CD4-positive, alpha-beta memory T cell (primary cell): ENCODE data around the gene UBE2U. TPM values are rescaled to one million over a fixed set of nuclear protein-coding genes. Genes with fewer than 3 reads are reported as not detected.
A peak's percentile ranks its signal among the peaks of the same experiment; 100 is the strongest.

Experiments
- CTCF ChIA-PET: fragments of 350-600 bp; sonication (Branson Sonifier 250); formaldehyde crosslinking; loops from one replicate; lab custom pipeline; 2021; ENCODE audit warnings: inconsistent platforms; ENCODE audit not compliant: partially characterized antibody; lab: Charles Lee
- POLR2A ChIA-PET: fragments of 350-600 bp; sonication (Branson Sonifier 250); formaldehyde crosslinking; loops from one replicate; lab custom pipeline; 2021; ENCODE audit not compliant: partially characterized antibody; lab: Charles Lee
- DNase-seq, 5 donors: peaks; one replicate each; pipeline versions ENCODE4 v3.0.0 to v3.0.0-alpha.2; 2020 to 2022; ENCODE audit warnings: mixed read lengths in 1 of 5
- H3K27ac ChIP-seq: one replicate; pipeline ENCODE4 v1.7.0; 2013; ENCODE audit warnings: low read depth, low read length
- H3K27me3 ChIP-seq: 2 replicates; pipeline ENCODE4 v1.7.0; 2013; ENCODE audit warnings: mild to moderate bottlenecking, low read length, moderate library complexity; ENCODE audit not compliant: insufficient read depth
- H3K36me3 ChIP-seq: 2 replicates; pipeline ENCODE4 v1.7.0; 2013; ENCODE audit warnings: mild to moderate bottlenecking, low read length, moderate library complexity; ENCODE audit not compliant: insufficient read depth
- H3K4me1 ChIP-seq: 2 replicates; pipeline ENCODE4 v1.7.0; 2013; ENCODE audit warnings: mild to moderate bottlenecking, low read length, moderate library complexity; ENCODE audit not compliant: insufficient read depth
- H3K4me3 ChIP-seq, 2 donors: one replicate each; pipeline ENCODE4 v1.7.0; 2013; ENCODE audit warnings: low read length in 2 of 2, mild to moderate bottlenecking in 1 of 2
- H3K9me3 ChIP-seq, 2 donors: one replicate each; pipeline ENCODE4 v1.7.0; 2013; ENCODE audit warnings: low read length in 2 of 2, control low read depth in 1 of 2; ENCODE audit not compliant: control insufficient read depth in 1 of 2
- H3K27ac Mint-ChIP-seq, 7 donors: one replicate each; pipeline ENCODE4 v1.8.0; 2020 to 2021; ENCODE audit warnings: mixed read lengths in 7 of 7, mild to moderate bottlenecking in 6 of 7, inconsistent platforms in 3 of 7, moderate library complexity in 3 of 7
- H3K27me3 Mint-ChIP-seq, 2 donors: one replicate each; pipeline ENCODE4 v1.8.0; 2020 to 2021; ENCODE audit warnings: mixed read lengths in 2 of 2
- H3K36me3 Mint-ChIP-seq, 2 donors: one replicate each; pipeline ENCODE4 v1.8.0; 2020 to 2021; ENCODE audit warnings: mixed read lengths in 2 of 2, inconsistent platforms in 1 of 2, mild to moderate bottlenecking in 1 of 2
- H3K4me1 Mint-ChIP-seq, 4 donors: one replicate each; pipeline ENCODE4 v1.8.0; 2020 to 2021; ENCODE audit warnings: mixed read lengths in 4 of 4, mild to moderate bottlenecking in 1 of 4
- H3K4me3 Mint-ChIP-seq, 8 donors: one replicate each; pipeline ENCODE4 v1.8.0; 2020 to 2021; ENCODE audit warnings: mixed read lengths in 8 of 8, mild to moderate bottlenecking in 7 of 8, moderate library complexity in 6 of 8, inconsistent platforms in 3 of 8
- H3K9me3 Mint-ChIP-seq, 8 donors: one replicate each; pipeline ENCODE4 v1.8.0; 2020 to 2021; ENCODE audit warnings: mixed read lengths in 8 of 8, mild to moderate bottlenecking in 5 of 8, inconsistent platforms in 3 of 8, moderate library complexity in 1 of 8
- intact Hi-C: fragments of 100-400 bp; cut with micrococcal nuclease; formaldehyde crosslinking; loops from one replicate; pipeline ENCODE4 v1.15.1; 2023
- polyA plus RNA-seq, 2 donors: library from polyadenylated mRNA; unstranded; fragments of 300-500 nt; fragmentation: Illumina TruSeq; gene quantifications; one replicate each; pipeline ENCODE4 v1.2.3, GENCODE V29; 2021
- total RNA-seq, 2 experiments: library from RNA; stranded (reverse); gene quantifications; one replicate each; pipeline ENCODE4 v1.2.3, GENCODE V29; 2021

UBE2U gene
- total and polyA plus RNA-seq, 4 experiments from 2014 or later = not detected

DNA sequence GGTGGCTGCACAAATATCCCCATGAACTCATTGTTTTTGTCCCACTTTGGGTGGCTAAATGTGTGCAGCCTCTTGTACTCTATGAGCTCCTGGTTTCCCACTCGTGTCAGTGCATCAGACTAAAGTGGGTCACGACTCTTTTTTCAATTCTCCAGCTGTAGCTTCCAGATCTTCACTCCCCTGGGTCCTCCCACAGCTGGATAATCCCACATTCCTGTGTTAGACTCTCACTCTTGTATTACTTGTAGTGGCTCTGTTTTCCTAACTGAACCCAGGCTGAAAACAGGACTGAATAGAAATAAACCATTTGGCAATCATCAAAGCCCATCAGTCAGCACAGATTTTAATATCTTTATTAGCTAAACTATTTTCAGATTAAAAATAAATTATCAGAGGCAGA is 60.4 kb downstream of the UBE2U start:
- no peak overlapping the region for H3K4me3 Mint-ChIP-seq
- H3K27ac Mint-ChIP-seq = no peak overlapping the region
- H3K36me3 Mint-ChIP-seq = no peaks in the 10 kb centered on the region
- ChIA-PET POLR2A (no interaction called here), CTCF (interaction anchor here (2.2 kb wide), 1 partner anchor 411 kb away, joined by 5 read pairs; no protein-coding TSS in a partner anchor)
- Histone ChIP-seq H3K27me3 (peaks cover 6% of the 10 kb centered on the region), H3K36me3 (no peaks in the 10 kb centered on the region), H3K4me1 (no peaks in the 10 kb centered on the region), H3K27ac (no peak overlapping the region), H3K4me3 (no peak overlapping the region), H3K9me3 (no peaks in the 10 kb centered on the region)
- intact Hi-C loops = loop anchor here (10.0 kb wide), 1 partner anchor 321 kb away; no protein-coding TSS in a partner anchor
- H3K9me3 Mint-ChIP-seq = no peaks in the 10 kb centered on the region
- H3K4me1 Mint-ChIP-seq = no peaks in the 10 kb centered on the region
- H3K27me3 Mint-ChIP-seq = peaks cover 19 to 25% of the 10 kb centered on the region in 2 donors
- no peak for DNase-seq

DNA sequence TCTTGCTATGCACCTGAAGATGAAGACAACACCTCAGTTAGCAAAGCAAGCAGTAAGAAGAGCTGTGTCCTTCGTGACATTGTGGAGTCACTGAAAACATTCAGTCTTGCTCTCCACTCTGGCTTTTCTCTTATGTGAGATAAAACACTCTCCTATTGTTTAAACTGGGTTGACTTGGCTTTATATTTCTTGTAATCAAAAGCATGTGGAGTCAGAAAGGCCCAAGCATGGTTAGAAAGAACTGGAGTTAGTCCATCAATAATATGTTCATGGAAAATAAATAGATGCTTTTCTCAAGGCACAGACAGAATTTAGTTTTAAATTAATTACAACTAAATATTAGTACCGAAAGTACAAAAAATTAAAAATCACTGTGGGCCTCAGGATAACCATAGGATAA is 61.7 kb downstream of the UBE2U start:
- Mint-ChIP-seq H3K27ac (no peak overlapping the region), H3K9me3 (no peaks in the 10 kb centered on the region), H3K4me3 (no peak overlapping the region), H3K4me1 (no peaks in the 10 kb centered on the region), H3K36me3 (no peaks in the 10 kb centered on the region), H3K27me3 (peaks cover 19 to 24% of the 10 kb centered on the region in 2 donors)
- intact Hi-C loops = loop anchor here (10.0 kb wide), 1 partner anchor 320 kb away; no protein-coding TSS in a partner anchor
- Histone ChIP-seq H3K4me3 (no peak overlapping the region), H3K27me3 (peaks cover 6% of the 10 kb centered on the region), H3K27ac (no peak overlapping the region), H3K4me1 (no peaks in the 10 kb centered on the region), H3K36me3 (no peaks in the 10 kb centered on the region), H3K9me3 (no peaks in the 10 kb centered on the region)
- ChIA-PET CTCF (interaction anchor here (2.2 kb wide), 1 partner anchor 410 kb away, joined by 5 read pairs; no protein-coding TSS in a partner anchor), POLR2A (no interaction called here)
- no peak for DNase-seq

DNA sequence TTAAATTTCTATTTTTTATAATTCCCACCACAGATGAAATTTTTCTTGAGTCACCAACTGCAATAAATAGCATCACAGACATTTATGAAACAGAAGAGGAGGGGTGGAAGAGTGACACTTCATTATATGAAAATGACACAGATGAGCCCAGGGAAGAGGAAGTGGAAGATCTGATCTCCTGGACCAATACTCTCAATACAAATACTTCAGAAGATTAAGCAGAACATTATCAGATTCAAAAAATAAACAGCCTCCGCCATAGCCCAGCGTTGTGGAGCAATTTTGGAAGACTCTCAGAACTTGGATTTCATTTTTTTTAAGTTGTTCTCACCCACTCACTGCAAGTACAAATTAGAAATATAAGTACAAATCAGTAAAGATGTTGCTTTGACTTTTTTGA is 63.6 kb downstream of the UBE2U start:
- POLR2A ChIA-PET = no interaction called here
- H3K9me3 Mint-ChIP-seq = no peaks in the 10 kb centered on the region
- Histone ChIP-seq H3K27me3 (peaks cover 6% of the 10 kb centered on the region), H3K4me1 (no peaks in the 10 kb centered on the region), H3K36me3 (no peaks in the 10 kb centered on the region), H3K27ac (no peak overlapping the region), H3K9me3 (no peaks in the 10 kb centered on the region), H3K4me3 (no peak overlapping the region)
- no peaks in the 10 kb centered on the region for H3K4me1 Mint-ChIP-seq
- no peak overlapping the region for H3K4me3 Mint-ChIP-seq
- peaks cover 13 to 19% of the 10 kb centered on the region in 2 donors for H3K27me3 Mint-ChIP-seq
- CTCF ChIA-PET = interaction anchor here (1.3 kb wide), 1 partner anchor 418 kb away, joined by 3 read pairs; no protein-coding TSS in a partner anchor
- intact Hi-C loops = loop anchor here (10.0 kb wide), 1 partner anchor 318 kb away; no protein-coding TSS in a partner anchor
- DNase-seq = no peak
- no peaks in the 10 kb centered on the region for H3K36me3 Mint-ChIP-seq
- H3K27ac Mint-ChIP-seq = no peak overlapping the region

DNA sequence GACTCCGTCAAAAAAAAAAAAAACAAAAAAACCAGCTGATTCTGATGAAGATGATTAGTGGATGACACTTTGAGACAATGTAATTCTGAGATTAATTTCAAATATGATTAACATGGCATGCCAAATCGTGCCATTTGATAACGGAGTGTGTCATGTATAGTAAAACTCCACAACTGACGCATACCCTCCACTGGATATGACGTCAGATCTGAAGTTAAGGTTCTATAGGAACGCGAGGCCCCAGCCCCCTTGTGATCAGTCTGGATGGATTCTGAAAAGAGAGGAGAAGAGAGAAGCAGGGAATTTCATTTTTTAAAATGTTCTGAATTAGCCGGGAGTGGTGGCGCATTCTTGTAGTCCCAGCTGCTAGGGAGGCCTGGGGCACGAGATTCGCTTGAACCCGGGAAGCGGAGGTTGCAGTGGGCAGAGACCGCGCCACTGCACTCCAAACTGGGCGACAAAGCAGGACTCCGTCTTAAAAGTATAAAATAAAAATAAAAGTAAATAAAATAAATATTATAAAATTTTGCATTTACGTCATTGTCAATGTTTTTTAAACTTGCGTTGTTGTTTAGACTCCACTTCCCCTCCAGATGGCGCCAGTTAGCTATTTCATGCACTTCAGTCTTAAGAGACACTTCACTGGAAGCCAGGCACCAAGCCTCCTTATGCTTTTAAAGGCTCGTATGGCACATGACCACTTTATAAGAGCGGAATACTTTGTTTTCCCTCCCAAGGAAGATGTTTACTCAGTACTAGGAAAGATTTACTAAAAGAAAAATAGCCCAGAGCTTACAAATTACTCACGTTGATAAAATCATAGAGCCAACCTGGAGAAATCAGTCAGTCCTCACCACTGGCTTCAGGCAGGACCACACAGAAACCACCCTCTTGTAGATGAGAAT is 65.5 kb downstream of the UBE2U start:
- CTCF ChIA-PET = interaction anchor here (0.7 to 5.0 kb wide), 8 partner anchors 9 to 1419 kb away, joined by 3 to 22 read pairs (median 4); no protein-coding TSS in a partner anchor
- H3K4me1 ChIP-seq = no peaks in the 10 kb centered on the region
- peak; percentile 47 to 62 (median 54) for DNase-seq
- Mint-ChIP-seq H3K4me1 (no peaks in the 10 kb centered on the region), H3K4me3 (no peak overlapping the region), H3K36me3 (no peaks in the 10 kb centered on the region), H3K27ac (peak overlapping the region in 1 of 7 donors; percentile 26), H3K27me3 (peaks cover 9 to 22% of the 10 kb centered on the region in 2 donors), H3K9me3 (peaks cover 0 to 5% (median 0%) of the 10 kb centered on the region in 8 donors)
- H3K36me3 ChIP-seq = no peaks in the 10 kb centered on the region
- H3K27me3 ChIP-seq = peaks cover 4% of the 10 kb centered on the region
- no peaks in the 10 kb centered on the region for H3K9me3 ChIP-seq
- intact Hi-C loops = loop anchor here (1.0 to 10.0 kb wide), 3 partner anchors 316 to 1418 kb away; no protein-coding TSS in a partner anchor
- no peak overlapping the region for H3K27ac ChIP-seq
- no peak overlapping the region for H3K4me3 ChIP-seq
- POLR2A ChIA-PET = no interaction called here

DNA sequence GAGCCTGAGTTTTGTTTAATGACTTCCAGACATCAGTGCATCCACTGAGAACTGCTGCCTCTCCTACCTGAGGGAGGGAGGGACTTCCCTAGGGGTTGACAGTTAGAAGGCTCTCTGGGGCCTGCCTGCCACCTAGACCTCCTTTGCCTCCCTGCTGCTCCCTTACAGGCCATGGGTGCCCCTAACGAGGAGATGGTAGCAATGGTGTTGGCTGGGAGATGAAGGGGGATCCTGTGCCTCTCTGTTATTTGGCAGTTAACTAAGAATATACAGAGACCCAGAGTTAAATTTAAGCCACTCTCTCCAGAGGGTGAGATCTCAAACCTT is 66.1 kb downstream of the UBE2U start:
- intact Hi-C loops = loop anchor here (1.0 to 10.0 kb wide), 3 partner anchors 315 to 1417 kb away; no protein-coding TSS in a partner anchor
- POLR2A ChIA-PET = no interaction called here
- CTCF ChIA-PET = interaction anchor here (0.7 to 5.0 kb wide), 9 partner anchors 10 to 1418 kb away, joined by 3 to 22 read pairs (median 4); no protein-coding TSS in a partner anchor
- H3K27me3 Mint-ChIP-seq = peaks cover 9 to 21% of the 10 kb centered on the region in 2 donors
- H3K9me3 Mint-ChIP-seq = peaks cover 0 to 5% (median under 1%) of the 10 kb centered on the region in 8 donors
- H3K27ac Mint-ChIP-seq = no peak overlapping the region
- no peaks in the 10 kb centered on the region for H3K4me1 Mint-ChIP-seq
- DNase-seq = no peak
- no peaks in the 10 kb centered on the region for H3K36me3 Mint-ChIP-seq
- no peak overlapping the region for H3K4me3 Mint-ChIP-seq
- Histone ChIP-seq H3K4me1 (no peaks in the 10 kb centered on the region), H3K27ac (no peak overlapping the region), H3K9me3 (no peaks in the 10 kb centered on the region), H3K27me3 (peaks cover 4% of the 10 kb centered on the region), H3K4me3 (no peak overlapping the region), H3K36me3 (no peaks in the 10 kb centered on the region)

DNA sequence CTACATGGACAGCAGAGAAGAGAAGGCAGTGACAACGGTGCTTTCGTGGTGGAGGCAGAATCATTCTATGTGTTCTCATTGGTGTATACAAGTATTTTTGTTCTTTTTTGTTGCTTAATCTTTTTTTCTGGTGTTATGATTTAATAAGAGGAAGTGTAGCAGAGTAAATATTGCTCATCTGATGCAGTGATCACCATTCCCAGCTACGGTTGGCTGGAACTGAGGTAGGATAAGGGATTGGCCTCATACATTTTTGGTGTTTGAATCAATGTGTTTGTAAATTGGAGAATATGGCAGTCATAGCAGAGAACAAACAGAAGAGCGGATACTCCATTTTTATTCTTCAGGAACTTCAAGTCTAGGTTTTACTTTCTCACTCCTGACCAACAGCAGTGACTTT is 76.6 kb downstream of the UBE2U start:
- Mint-ChIP-seq H3K27me3 (peaks cover 2 to 3% of the 10 kb centered on the region in 2 donors), H3K36me3 (no peaks in the 10 kb centered on the region), H3K4me3 (no peak overlapping the region), H3K27ac (no peak overlapping the region), H3K4me1 (no peaks in the 10 kb centered on the region), H3K9me3 (peaks cover 0 to 1% (median 0%) of the 10 kb centered on the region in 8 donors)
- Histone ChIP-seq H3K4me3 (no peak overlapping the region), H3K27ac (no peak overlapping the region), H3K4me1 (no peaks in the 10 kb centered on the region), H3K9me3 (no peaks in the 10 kb centered on the region), H3K36me3 (no peaks in the 10 kb centered on the region), H3K27me3 (no peaks in the 10 kb centered on the region)
- CTCF ChIA-PET = no interaction called here
- POLR2A ChIA-PET = no interaction called here
- DNase-seq = no peak
- intact Hi-C loops = no loop called here

DNA sequence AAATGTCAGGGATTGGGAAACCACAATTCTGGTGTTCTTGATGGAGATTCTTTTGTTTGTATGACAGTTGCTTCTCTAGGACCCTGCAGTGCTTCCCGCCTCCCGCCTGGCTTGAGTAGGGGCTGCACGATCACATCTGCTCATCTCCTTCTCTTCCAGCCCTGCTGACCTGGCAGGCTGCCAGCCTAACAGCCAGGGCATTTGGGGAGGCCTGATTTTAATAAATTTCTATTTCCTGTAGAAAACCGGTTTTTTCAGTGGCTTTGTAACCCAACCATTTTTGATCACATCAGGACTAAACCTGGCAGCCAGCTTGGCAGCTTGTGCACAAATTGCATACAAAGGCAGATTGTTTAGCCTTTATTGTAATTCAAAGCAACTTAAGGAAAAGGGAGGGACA is 78.9 kb downstream of the UBE2U start:
- H3K27me3 Mint-ChIP-seq = peaks cover 5 to 9% of the 10 kb centered on the region in 2 donors

More for the DNA sequence above, 78.9 kb downstream of the UBE2U start:
- CTCF ChIA-PET = no interaction called here
- intact Hi-C loops = no loop called here
- Histone ChIP-seq H3K4me1 (no peaks in the 10 kb centered on the region), H3K36me3 (no peaks in the 10 kb centered on the region), H3K9me3 (no peaks in the 10 kb centered on the region), H3K27me3 (no peaks in the 10 kb centered on the region), H3K27ac (no peak overlapping the region), H3K4me3 (no peak overlapping the region)
- no peak for DNase-seq
- Mint-ChIP-seq H3K4me1 (no peaks in the 10 kb centered on the region), H3K9me3 (peaks cover 0 to 1% (median 0%) of the 10 kb centered on the region in 8 donors), H3K36me3 (no peaks in the 10 kb centered on the region), H3K4me3 (no peak overlapping the region), H3K27ac (no peak overlapping the region)
- POLR2A ChIA-PET = no interaction called here
